GM21390 (cell line): ENCODE data around the gene OR3A2.
"Not testable (repeated sequence)": the region's sequence is repeated elsewhere in the genome, so short reads cannot be mapped to it uniquely, and the experiment has no call there.

Experiments used
- ATAC-seq: cut with Tn5 transposase; IDR thresholded peaks from one replicate; pipeline ENCODE4 v1.9.1; 2021; ENCODE audit not compliant: unreplicated experiment

The OR3A2 gene

DNA sequence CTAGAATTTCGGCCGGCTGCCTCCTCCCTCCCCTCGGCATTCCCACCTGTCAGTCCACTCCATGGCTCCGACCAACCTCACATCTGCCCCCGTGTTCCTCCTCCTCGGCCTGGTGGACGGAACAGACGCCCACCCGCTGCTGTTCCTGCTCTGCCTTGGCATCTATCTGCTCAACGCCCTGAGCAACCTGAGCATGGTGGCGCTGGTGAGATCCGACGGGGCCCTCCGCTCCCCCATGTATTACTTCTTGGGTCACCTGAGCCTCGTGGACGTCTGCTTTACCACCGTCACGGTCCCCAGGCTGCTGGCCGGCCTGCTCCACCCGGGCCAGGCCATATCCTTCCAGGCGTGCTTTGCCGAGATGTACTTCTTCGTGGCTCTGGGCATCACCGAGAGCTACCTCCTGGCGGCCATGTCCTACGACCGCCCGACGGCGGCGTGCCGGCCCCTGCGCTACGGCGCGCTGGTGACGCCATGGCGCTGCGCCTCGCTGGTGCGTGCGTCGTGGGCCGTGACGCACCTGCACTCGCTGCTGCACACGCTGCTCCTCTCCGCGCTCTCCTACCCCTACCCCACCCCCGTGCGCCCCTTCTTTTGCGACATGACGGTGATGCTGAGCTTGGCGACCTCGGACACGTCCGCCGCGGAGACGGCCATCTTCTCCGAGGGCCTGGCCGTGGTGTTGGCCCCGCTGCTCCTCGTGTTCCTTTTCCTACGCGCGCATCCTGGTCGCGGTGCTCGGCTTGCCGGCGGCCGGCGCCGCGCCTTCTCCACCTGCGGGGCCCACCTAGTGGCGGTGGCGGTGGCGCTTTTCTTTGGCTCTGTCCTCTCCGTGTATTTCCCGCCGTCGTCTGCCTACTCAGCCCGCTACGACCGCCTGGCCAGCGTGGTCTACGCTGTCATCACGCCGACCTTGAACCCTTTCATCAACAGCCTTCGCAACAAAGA is at the start of gene OR3A2:
OR3A2 (minus strand) TSS at position 440 of the 948 bp plus-strand sequence.
- ATAC-seq = no peak

DNA sequence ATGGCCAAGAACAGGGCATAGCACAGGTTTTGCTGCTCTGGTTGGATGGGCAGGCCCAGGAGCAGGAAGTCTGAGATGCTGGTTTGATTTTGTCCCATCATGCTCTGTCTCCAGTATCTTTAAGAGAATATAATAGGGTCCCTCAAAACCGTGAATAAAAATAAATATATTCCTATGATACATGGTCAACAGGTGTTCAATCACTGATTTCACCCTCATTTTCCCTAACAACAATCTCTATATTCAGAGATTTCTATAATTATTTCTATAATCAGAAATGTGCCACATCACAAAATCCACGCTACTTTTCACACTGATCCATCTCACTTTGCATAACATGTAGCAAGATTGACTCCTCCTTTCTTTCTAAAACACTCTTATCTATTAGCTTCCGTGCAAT is 47.6 kb upstream of the OR3A2 start, which contains the start of gene OR1E2:
OR1E2 (minus strand) TSS at position 101 of the 400 bp plus-strand sequence; CDS start at position 101, 0 bp downstream.
- no peak for ATAC-seq

GRCh38 chr17:3433215-3433614 is 47.1 kb upstream of the OR3A2 start:
- ATAC-seq = not testable (repeated sequence)

- no peak for ATAC-seq
Measured at GRCh38 chr17:3418222-3418621, 32.1 kb upstream of the OR3A2 start.

GRCh38 chr17:3415610-3416009 is 29.5 kb upstream of the OR3A2 start:
- ATAC-seq = no peak

DNA sequence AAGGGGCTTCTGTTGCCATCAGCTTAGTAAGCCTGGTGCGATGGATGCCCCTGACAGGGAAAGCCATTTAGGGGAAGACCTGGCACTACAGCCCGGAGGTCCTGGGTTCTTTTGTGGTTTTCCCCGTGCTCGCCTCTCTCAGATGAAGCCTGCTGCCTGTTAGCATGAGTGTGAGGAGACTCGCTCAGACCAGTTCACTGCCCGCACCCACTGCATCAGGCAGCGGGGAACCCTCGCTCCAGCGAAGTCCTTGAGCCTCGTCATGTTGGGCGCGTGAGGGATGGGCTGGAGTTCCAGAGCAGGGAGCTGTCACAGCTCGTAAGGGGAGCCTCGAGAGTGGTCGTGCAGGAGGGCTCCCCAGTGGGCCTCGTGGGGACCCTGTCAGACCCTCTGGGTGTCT is 26.1 kb upstream of the OR3A2 start:
- not testable (repeated sequence) for ATAC-seq

GRCh38 chr17:3411070-3411469 is 25.0 kb upstream of the OR3A2 start, which contains the start of gene OR3A3:
Gene OR3A3 (plus strand): TSS chr17:3411370.
- ATAC-seq = no peak

DNA sequence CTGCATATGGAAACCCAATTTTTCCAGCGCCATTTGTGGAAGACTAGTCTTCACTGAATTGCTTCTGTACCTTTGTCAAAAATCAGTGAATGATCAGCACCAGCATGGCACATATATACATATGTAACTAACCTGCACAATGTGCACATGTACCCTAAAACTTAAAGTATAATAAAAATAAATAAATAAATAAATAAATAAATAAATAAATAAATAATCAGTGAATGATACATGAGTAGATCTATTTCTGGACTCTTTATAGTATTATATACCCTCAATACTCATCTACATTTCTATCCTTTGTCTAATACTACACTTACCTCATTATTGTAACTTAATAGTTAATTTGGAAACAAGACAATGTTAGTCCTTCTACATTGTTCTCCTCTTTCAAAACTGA is 17.7 kb upstream of the OR3A2 start:
- not testable (repeated sequence) for ATAC-seq

GRCh38 chr17:3401786-3402185 is 15.7 kb upstream of the OR3A2 start:
- no peak for ATAC-seq

DNA sequence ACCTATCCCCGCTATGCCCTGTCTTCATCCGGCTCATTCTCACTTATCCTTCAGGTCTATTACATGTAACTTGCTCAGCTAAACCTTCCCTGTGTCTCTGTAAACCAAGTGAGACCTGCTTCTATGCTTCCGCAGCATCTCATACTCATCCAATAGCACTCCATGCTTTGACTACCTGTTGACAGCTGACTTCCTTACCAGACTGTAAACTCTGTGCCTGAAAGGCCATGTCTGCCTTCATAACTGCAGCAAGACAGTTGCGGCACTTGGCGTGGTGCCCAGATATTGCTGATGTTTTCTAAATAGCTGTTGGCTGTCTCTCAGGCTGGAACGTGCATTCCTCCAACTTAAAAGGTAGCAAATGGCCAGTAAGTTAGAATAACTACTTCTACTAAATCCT is 13.9 kb upstream of the OR3A2 start:
- no peak for ATAC-seq

DNA sequence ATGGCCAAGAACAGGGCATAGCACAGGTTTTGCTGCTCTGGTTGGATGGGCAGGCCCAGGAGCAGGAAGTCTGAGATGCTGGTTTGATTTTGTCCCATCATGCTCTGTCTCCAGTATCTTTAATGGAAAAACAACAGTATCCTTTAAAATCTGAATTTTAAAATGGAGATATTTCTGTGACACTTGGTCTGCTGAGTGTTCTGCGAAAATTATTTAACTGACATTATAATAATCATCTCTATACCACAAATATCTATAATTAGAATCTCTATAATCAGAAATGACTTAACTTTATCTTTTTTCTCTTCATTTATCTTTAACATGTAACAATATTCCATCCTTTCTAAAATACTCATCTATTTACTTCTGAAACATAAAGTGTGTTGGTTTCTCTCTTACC is 12.2 kb upstream of the OR3A2 start, which contains the start of gene OR1E1:
OR1E1 (minus strand) TSS at position 101 of the 400 bp plus-strand sequence; CDS start at position 101, 0 bp downstream.
- ATAC-seq = no peak

DNA sequence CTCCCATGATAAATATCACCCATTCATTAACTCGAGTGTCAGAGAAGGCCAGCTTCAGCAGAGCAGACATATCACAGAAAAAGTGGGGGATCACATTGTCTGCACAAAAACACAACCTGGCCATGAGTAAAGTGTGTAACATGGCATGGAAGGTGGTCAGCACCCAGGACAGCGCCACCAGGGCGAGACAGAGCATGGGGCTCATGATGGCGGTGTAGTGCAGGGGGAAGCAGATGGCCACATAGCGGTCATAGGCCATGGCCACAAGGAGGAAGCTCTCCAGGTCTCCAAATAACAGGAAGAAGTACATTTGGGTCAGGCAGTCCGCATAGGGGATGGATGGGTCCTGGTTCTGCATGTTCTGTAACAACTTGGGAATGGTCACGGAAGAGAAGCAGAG is 11.7 kb upstream of the OR3A2 start:
- ATAC-seq = not testable (repeated sequence)

DNA sequence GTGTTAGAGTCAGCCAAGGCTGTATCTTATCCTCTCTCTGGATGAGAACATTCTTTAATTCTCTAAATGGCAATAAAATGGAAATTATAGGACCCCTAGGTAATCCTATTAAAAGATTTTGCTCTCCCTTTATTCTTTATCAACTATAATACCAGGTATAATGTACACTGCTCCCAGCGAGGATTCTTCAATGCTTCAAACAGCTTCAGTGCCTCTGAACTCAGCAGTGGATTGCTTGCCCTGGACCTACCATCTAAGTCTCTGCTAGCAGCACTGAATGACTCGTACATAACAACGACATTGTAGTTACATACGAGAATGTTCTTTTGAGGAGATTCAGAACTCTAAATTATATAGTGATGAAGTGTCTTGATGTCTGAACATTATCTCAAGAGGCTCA is 3.7 kb upstream of the OR3A2 start:
- ATAC-seq = no peak

DNA sequence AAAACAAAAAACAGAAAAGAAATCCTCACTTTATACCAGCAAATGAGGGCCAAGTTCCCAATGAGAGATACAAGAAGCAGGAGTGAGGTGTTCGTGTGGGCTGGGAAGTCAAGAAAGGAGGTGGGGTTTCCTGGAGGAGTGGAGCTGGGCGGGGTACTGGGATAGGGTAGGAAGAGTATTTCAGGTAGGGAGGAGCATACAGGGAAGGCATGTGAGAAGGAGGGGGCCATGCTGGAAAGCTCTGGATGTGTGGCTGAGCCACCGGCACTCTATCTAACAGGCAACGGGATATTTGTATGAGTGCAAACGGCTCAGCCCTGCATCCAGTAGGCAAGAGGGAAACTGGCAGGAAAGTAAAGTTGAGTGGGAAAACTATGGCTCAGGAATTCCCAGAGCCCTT is 4.2 kb downstream of the OR3A2 start:
- ATAC-seq = no peak

DNA sequence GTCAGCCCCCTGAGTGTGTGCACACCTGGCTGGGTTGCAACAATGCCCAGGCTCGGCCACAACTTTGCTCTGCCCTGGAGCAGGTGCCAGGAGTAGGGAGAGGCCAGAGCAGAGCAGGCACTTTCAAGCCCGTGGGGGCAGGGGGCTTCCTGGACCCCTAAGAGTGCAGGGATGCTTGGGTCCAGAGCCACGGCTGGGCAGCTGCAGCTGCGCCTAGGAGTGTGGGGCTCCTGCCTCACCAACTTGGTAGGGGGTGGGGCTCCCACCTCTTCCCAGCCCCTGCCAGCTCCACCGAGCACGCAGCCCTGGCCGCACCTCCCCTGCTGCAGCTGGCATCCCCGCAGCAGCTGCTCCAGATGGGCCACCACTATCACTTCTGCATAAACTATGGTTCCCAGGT is 7.8 kb downstream of the OR3A2 start:
- ATAC-seq = no peak

GRCh38 chr17:3371167-3371566 is 14.9 kb downstream of the OR3A2 start:
- not testable (repeated sequence) for ATAC-seq

- ATAC-seq = not testable (repeated sequence)
Measured at GRCh38 chr17:3342782-3343181, 43.3 kb downstream of the OR3A2 start.

DNA sequence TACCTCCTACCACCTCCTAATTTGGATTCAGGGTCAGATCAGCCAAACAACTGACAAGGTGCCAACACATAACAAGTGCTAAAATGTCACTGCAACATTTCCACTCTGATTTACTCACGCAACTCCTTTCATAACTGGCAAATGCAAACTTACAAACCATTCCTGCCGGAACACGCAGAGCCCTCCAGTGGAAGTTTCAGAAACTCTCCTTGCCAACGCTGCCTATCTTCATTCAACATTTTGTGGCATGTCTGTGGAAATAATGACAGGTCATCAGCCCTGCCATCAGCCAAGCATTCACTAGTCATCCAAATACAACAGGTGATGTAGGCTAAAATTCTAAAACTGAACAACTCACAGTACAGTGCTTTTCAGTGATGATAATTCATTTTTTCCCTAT is 50.2 kb downstream of the OR3A2 start:
- ATAC-seq = no peak

- no peak for ATAC-seq
Measured at GRCh38 chr17:3318336-3318735, 67.8 kb downstream of the OR3A2 start.

GRCh38 chr17:3316836-3317235 is 69.3 kb downstream of the OR3A2 start:
- no peak for ATAC-seq

GRCh38 chr17:3308603-3309002 is 77.5 kb downstream of the OR3A2 start:
- ATAC-seq = no peak

GRCh38 chr17:3298260-3298659 is 87.8 kb downstream of the OR3A2 start, which contains the start of gene OR3A1:
Gene OR3A1 (minus strand): TSS chr17:3298360. CDS start chr17:3292582, 5,778 bp downstream.
- ATAC-seq = no peak
